K562 (cell line): ENCODE results near the gene EMP2. TPM values are rescaled to one million over a fixed set of nuclear protein-coding genes. Genes with fewer than 3 reads are reported as not detected.

Experiments
- ATAC-seq: fragments of 200-7000 bp; cut with Tn5 transposase; 3 replicates; pipeline ENCODE4 v1.9.1; 2020; ENCODE audit warnings: moderate library complexity
- BruUV-seq: library from RNA; stranded (reverse); fragments of 400-500 nt; replicated peaks from 2 replicates; lab custom pipeline; 2021; lab: Mats Ljungman, UMichigan
- CTCF ChIA-PET: fragments of 300-600 bp; formaldehyde crosslinking; extraction: SDS; loops from one replicate; lab custom pipeline; 2021; ENCODE audit warnings: low intra/inter-chr PET ratio; lab: Yijun Ruan, JAX
- POLR2A ChIA-PET: fragments of 300-600, 350-650 bp; sonication (Branson Sonifier 250); formaldehyde crosslinking; extraction: SDS; loops from one replicate; lab custom pipeline; 2021; ENCODE audit warnings: antibody characterized with exemption, inconsistent platforms; lab: Yijun Ruan, JAX
- DNase-seq, 4 experiments: peaks; one replicate each; pipeline versions ENCODE4 v3.0.0 to v3.0.0-alpha.2; 2011 to 2018; ENCODE audit warnings: low spot score in 3 of 4, mixed read lengths in 3 of 4; ENCODE audit errors: extremely low read depth in 1 of 4
- FAIRE-seq: peaks from 2 replicates; lab custom pipeline; 2011; peaks lifted over from hg19 to GRCh38; lab: Jason Lieb, UNC
- H2AFZ ChIP-seq: 2 replicates; pipeline ENCODE4 v1.6.0; 2011; ENCODE audit warnings: low read depth, low read length, control low read depth, inconsistent platforms
- H3K27ac ChIP-seq: fragments of 200-600 bp; 3 replicates; pipeline ENCODE4 v1.8.0; 2011; ENCODE audit warnings: low read depth, mild to moderate bottlenecking, control low read depth, inconsistent platforms, low read length, moderate library complexity, mixed read lengths; ENCODE audit errors: extremely low read depth
- H3K27me3 ChIP-seq, 2 experiments: fragments of 300-600 bp in 1 of 2; 2 replicates in 1 of 2; 3 replicates in 1 of 2; pipeline versions ENCODE4 v1.6.0 to v1.8.0; 2011; ENCODE audit warnings: inconsistent platforms in 2 of 2, low read length in 2 of 2, mild to moderate bottlenecking in 1 of 2, mixed read lengths in 1 of 2, moderate library complexity in 1 of 2; ENCODE audit not compliant: control insufficient read depth in 2 of 2, insufficient read depth in 2 of 2
- H3K36me3 ChIP-seq: fragments of 300-600 bp; 3 replicates; pipeline ENCODE4 v1.8.0; 2011; ENCODE audit warnings: mild to moderate bottlenecking, low read length, inconsistent platforms; ENCODE audit not compliant: control insufficient read depth, insufficient read depth
- H3K4me1 ChIP-seq, 2 experiments: fragments of 200-600 bp in 1 of 2; replicated peaks in 1 of 2; 2 replicates in 1 of 2; 3 replicates in 1 of 2; pipeline versions ENCODE4 v1.5.1 to v1.8.0; 2011; ENCODE audit warnings: inconsistent platforms in 2 of 2, low read length in 2 of 2, mild to moderate bottlenecking in 1 of 2, mixed read lengths in 1 of 2, moderate library complexity in 1 of 2; ENCODE audit not compliant: control insufficient read depth in 2 of 2, insufficient read depth in 2 of 2
- H3K4me2 ChIP-seq: 2 replicates; pipeline ENCODE4 v1.6.1; 2011; ENCODE audit warnings: low read length, control low read depth, inconsistent platforms, mixed read lengths; ENCODE audit not compliant: insufficient read depth
- H3K4me3 ChIP-seq: fragments of 200-600 bp; sonication (generic), shearing (Covaris generic); 2 replicates; pipeline ENCODE4 v1.5.1; 2016; ENCODE audit warnings: control low read depth, inconsistent platforms
- H3K79me2 ChIP-seq: fragments of 200-600 bp; 3 replicates; pipeline ENCODE4 v1.8.0; 2011; ENCODE audit warnings: low read length, inconsistent platforms; ENCODE audit not compliant: control insufficient read depth, insufficient read depth
- H3K9ac ChIP-seq, 2 experiments: 2 replicates each; pipeline versions ENCODE4 v1.6.0 to v1.6.1; 2011; ENCODE audit warnings: low read depth in 2 of 2, low read length in 2 of 2, control low read depth in 1 of 2, inconsistent platforms in 1 of 2, mild to moderate bottlenecking in 1 of 2, mixed read lengths in 1 of 2; ENCODE audit not compliant: insufficient read depth in 1 of 2
- H3K9me1 ChIP-seq: one replicate; pipeline ENCODE4 v1.6.0; 2011; ENCODE audit warnings: inconsistent platforms, mild to moderate bottlenecking, low read length, moderate library complexity; ENCODE audit not compliant: control insufficient read depth, insufficient read depth
- H3K9me3 ChIP-seq: replicated peaks from 2 replicates; pipeline ENCODE4 v1.5.1; 2011; ENCODE audit warnings: low read depth, low read length, inconsistent platforms; ENCODE audit not compliant: control insufficient read depth, insufficient read depth
- H4K20me1 ChIP-seq: replicated peaks from 2 replicates; pipeline ENCODE4 v1.6.1; 2011; ENCODE audit warnings: low read length, inconsistent platforms, mixed read lengths; ENCODE audit not compliant: control insufficient read depth, insufficient read depth
- AFF1 ChIP-seq, 2 experiments: fragments of 450-650 bp; IDR thresholded peaks; 2 replicates each; pipeline ENCODE4 v1.6.1; 2018; ENCODE audit warnings: mild to moderate bottlenecking in 2 of 2, low read depth in 1 of 2; ENCODE audit not compliant: partially characterized antibody in 2 of 2
- ARID2 ChIP-seq: fragments of 450-650 bp; IDR thresholded peaks from 2 replicates; pipeline ENCODE4 v1.6.1; 2017; ENCODE audit warnings: antibody characterized with exemption, mild to moderate bottlenecking
- ATF1 ChIP-seq, 2 experiments: fragments of 450-650 bp in 1 of 2; IDR thresholded peaks; 2 replicates each; pipeline ENCODE4 v1.6.1; 2016; ENCODE audit warnings: missing compliant biosample characterization in 1 of 2, missing genetic modification characterization in 1 of 2
- CSDE1 ChIP-seq, 2 experiments: fragments of 450-650 bp; IDR thresholded peaks; 2 replicates each; pipeline ENCODE4 v1.6.1; 2016; ENCODE audit warnings: mild to moderate bottlenecking in 1 of 2
- HNRNPH1 ChIP-seq: fragments of 200-400 bp; formaldehyde crosslinking; optimal IDR thresholded peaks from 2 replicates; pipeline ENCODE3; 2017; ENCODE audit warnings: low read depth, mild to moderate bottlenecking, low read length, moderate library complexity
- MCM5 ChIP-seq: fragments of 450-650 bp; IDR thresholded peaks from 2 replicates; pipeline ENCODE4 v1.6.1; 2016; ENCODE audit warnings: low read depth
- MED1 ChIP-seq: sonication (generic); formaldehyde crosslinking; IDR thresholded peaks from 2 replicates; pipeline ENCODE4 v1.8.1; 2023; ENCODE audit warnings: missing genetic modification reagents, borderline replicate concordance
- RBBP5 ChIP-seq: fragments of 200-600 bp; sonication (generic); IDR thresholded peaks from 2 replicates; pipeline ENCODE4 v1.6.1; 2012; ENCODE audit warnings: borderline replicate concordance, mild to moderate bottlenecking, low read length, control low read depth, inconsistent platforms; ENCODE audit not compliant: insufficient read depth, poor library complexity, severe bottlenecking
- RBM39 ChIP-seq: fragments of 200-400 bp; formaldehyde crosslinking; optimal IDR thresholded peaks from 2 replicates; pipeline ENCODE3; 2018; ENCODE audit warnings: low read depth, low read length
- ZKSCAN3 ChIP-seq: fragments of 250-450 bp; sonication (Bioruptor Pico); IDR thresholded peaks from 2 replicates; pipeline ENCODE4 v1.4.0; 2020
- ZNF780A ChIP-seq: fragments of 250-450 bp; sonication (Bioruptor Pico); IDR thresholded peaks from 2 replicates; pipeline ENCODE4 v1.5.0; 2021; ENCODE audit warnings: mild to moderate bottlenecking
- WGBS: fragments of 100-300 bp; shearing (Covaris generic); methylation state at CpG from one replicate; pipeline ENCODE4 v1.1.6; 2016; ENCODE audit warnings: low coverage, mixed read lengths; ENCODE audit not compliant: insufficient coverage; ENCODE audit errors: missing lambda C conversion rate; 5-methylcytosine and 5-hydroxymethylcytosine counted together
- in situ Hi-C: fragments of 300-500 bp; cut with MboI; formaldehyde crosslinking; loops from 4 replicates; pipeline ENCODE4 v1.15.0; 2018; ENCODE audit warnings: inconsistent platforms, mixed read lengths
- intact Hi-C: fragments of 100-400 bp; cut with micrococcal nuclease; formaldehyde crosslinking; loops from 2 replicates; pipeline ENCODE4 v1.14.2; 2022
- polyA plus RNA-seq, 8 experiments: library from polyadenylated mRNA; depleted of rRNA in 4 of 8; stranded (reverse) in 5 of 8; unstranded in 3 of 8; fragments of >200 nt; fragmentation: Nextera tagmentation in 2 of 8; fragmentation: Illumina TruSeq in 1 of 8; extraction: Ambion mirVana in 2 of 8; extraction: Trizol in 1 of 8; gene quantifications; 2 replicates each; pipeline versions ENCODE4 v1.2.1 to v1.2.3, GENCODE V29; 2011 to 2014; ENCODE audit warnings: inconsistent platforms in 1 of 8, missing spikeins in 1 of 8
- total RNA-seq, 7 experiments: library from RNA; depleted of rRNA in 6 of 7; stranded (reverse); fragments of >200 nt in 6 of 7; fragmentation: Illumina TruSeq in 2 of 7; extraction: Trizol in 2 of 7; gene quantifications; 2 replicates each; pipeline versions ENCODE4 v1.2.1 to v1.2.3, GENCODE V29; 2011 to 2021; ENCODE audit warnings: low replicate concordance in 1 of 7
- TF ChIP-seq, protein P1 (sequence below): sonication (generic); formaldehyde crosslinking; IDR thresholded peaks from 2 replicates; pipeline ENCODE4 v1.8.1; 2023; ENCODE audit warnings: mild to moderate bottlenecking, missing genetic modification reagents
- TF ChIP-seq, protein P2 (sequence below): sonication (generic); formaldehyde crosslinking; IDR thresholded peaks from 2 replicates; pipeline ENCODE4 v1.8.0; 2022; ENCODE audit warnings: mild to moderate bottlenecking, missing genetic modification reagents

Gene EMP2
- total and polyA plus RNA-seq, 9 of the 15 experiments (the other 6 are each of a cell fraction or from before 2014, with no cell fraction given), result 0.73 to 6.2 (median 3.1) TPM

DNA sequence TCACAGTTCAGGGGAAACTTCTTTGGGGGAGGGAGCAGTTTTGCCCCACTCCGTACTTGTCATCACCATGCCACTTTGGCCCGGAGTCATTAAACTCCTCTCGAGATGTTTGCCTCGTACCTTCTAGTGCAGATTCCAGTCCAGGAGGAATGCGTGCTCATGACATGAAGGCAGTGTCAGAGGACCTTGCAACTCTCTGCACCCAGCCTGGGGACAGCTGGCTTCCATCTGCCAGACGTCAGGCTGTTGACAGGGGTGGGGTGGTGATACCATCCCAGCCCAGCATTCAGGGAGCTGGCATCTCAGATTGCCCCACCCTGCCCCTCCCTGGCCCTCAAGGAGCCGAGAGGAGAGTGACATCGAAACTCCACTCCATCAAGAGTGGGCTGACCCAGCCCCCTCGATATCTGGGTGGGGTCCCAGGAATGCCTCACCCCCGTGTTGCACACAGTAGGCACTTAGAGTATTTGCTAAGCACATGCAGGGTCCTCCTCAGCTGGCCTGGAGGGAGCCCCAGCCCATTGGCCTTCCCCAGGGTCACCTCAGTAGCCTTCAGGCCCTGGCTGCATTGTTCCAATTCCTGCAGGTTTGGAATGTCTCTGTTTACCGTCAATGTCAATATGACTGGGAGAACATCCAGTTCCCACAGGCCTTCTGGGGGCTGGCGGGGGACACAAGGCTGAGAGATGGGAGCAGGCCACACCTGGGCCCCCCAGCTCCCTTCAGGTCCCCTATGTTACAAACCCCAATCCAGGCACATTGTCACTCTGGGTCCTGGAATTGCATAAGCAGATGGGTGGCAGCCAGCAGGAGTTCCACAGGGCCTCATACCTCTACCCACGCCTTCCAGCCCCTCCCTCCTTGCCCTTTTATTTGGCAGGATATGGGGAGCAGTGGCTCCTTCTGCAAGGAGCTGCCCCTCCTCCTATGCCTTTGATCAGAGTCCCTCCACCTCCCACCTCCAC, 21.3 kb upstream of the EMP2 start:
- no peaks in the 10 kb centered on the region for H4K20me1 ChIP-seq
- H3K79me2 ChIP-seq, result no peaks in the 10 kb centered on the region
- intact Hi-C loops, result no loop called here
- no peak overlapping the region for H3K4me2 ChIP-seq
- no peak for DNase-seq
- no peaks in the 10 kb centered on the region for H3K4me1 ChIP-seq
- H3K9me3 ChIP-seq, result no peaks in the 10 kb centered on the region
- H3K9ac ChIP-seq, result no peak overlapping the region
- H3K9me1 ChIP-seq, result no peaks in the 10 kb centered on the region
- ATAC-seq, result no peak
- peaks cover 26 to 80% of the 10 kb centered on the region in 2 experiments for H3K27me3 ChIP-seq
- H3K27ac ChIP-seq, result no peak overlapping the region
- BruUV-seq, result no TSS peak
- no peak overlapping the region for H3K4me3 ChIP-seq
- 2% methylated on average over 13 of the region's 13 CpGs for WGBS
- TF ChIP-seq ZNF780A (CRISPR knock-in tag) (no peak), RBM39 (no peak), ZKSCAN3 (CRISPR knock-in tag) (no peak), HNRNPH1 (no peak), MED1 (no peak), ATF1 (CRISPR knock-in tag; IDR thresholded peaks at IDR 0.05) (no peak), ATF1 (tag; IDR thresholded peaks at IDR 0.05) (no peak), RBBP5 (no peak), MCM5 (no peak), AFF1 (IDR thresholded peaks at IDR 0.05; ENCODE audit: low read depth in 1 of 2, partially characterized antibody in 2 of 2) (no peak), ARID2 (no peak), CSDE1 (IDR thresholded peaks at IDR 0.05) (no peak)
- TF ChIP-seq, protein P1, sequence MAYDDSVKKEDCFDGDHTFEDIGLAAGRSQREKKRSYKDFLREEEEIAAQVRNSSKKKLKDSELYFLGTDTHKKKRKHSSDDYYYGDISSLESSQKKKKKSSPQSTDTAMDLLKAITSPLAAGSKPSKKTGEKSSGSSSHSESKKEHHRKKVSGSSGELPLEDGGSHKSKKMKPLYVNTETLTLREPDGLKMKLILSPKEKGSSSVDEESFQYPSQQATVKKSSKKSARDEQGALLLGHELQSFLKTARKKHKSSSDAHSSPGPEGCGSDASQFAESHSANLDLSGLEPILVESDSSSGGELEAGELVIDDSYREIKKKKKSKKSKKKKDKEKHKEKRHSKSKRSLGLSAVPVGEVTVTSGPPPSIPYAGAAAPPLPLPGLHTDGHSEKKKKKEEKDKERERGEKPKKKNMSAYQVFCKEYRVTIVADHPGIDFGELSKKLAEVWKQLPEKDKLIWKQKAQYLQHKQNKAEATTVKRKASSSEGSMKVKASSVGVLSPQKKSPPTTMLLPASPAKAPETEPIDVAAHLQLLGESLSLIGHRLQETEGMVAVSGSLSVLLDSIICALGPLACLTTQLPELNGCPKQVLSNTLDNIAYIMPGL (CRISPR knock-in tag), result no peak
- TF ChIP-seq, protein P2, sequence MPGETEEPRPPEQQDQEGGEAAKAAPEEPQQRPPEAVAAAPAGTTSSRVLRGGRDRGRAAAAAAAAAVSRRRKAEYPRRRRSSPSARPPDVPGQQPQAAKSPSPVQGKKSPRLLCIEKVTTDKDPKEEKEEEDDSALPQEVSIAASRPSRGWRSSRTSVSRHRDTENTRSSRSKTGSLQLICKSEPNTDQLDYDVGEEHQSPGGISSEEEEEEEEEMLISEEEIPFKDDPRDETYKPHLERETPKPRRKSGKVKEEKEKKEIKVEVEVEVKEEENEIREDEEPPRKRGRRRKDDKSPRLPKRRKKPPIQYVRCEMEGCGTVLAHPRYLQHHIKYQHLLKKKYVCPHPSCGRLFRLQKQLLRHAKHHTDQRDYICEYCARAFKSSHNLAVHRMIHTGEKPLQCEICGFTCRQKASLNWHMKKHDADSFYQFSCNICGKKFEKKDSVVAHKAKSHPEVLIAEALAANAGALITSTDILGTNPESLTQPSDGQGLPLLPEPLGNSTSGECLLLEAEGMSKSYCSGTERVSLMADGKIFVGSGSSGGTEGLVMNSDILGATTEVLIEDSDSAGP (CRISPR knock-in tag), result no peak
- in situ Hi-C loops, result no loop called here
- CTCF ChIA-PET, result no interaction called here
- H2AFZ ChIP-seq, result no peak overlapping the region
- POLR2A ChIA-PET, result interaction anchor here (0.5 to 0.9 kb wide), 4 partner anchors 48 to 881 kb away, joined by 3 to 4 read pairs (median 3); no protein-coding TSS in a partner anchor
- H3K36me3 ChIP-seq, result no peaks in the 10 kb centered on the region
- no peak for FAIRE-seq
